Measurements from ENCODE around the gene CLDN12.

CLDN12 gene

DNA sequence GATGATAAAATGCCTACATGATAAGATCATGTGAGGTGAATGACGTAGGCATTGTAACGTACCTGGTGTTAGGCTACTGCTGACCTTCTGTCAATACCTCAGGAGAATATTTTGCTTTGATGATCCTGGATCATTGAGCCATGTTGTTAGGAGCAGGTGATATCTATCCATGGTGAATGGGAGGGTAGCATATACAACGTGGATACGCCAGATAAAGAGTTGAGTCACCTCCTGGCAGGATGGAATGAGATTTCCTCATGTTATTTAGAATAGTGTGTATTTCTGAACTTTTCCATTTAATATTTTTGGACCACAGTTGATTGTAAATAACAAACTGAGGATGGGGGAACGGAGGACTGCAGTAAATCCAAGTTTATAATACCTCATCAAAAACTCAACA lies 11.8 kb upstream of the CLDN12 start:
- TF ChIP-seq CTCF (conservative IDR thresholded peaks at IDR 0.05; ENCODE audit: low read depth) = no peak
- no peak for DNase-seq (ENCODE audit: low spot score)
- no peak overlapping the region for H3K27ac ChIP-seq
- CTCF ChIA-PET = no interaction called here
- POLR2A ChIA-PET (ENCODE audit: low non-redundant PET) = no interaction called here

DNA sequence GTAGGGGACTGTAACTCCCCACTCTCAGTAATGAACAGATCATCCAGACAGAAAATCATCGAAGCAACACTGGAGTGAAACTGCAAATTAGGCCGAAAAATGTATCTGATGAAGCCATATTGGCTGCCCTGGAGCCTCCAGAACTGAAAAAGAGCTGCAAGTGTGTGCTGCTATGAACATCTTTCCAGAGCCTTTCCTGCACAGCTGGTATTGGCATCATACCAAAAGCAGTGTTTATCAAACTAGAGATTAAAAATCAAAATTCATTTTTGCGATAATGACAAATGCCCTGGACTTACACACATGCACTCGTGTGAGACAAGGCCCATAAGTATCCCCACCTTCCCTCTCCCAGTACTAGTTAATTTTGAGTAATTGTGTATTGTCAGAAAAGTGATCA lies 6.8 kb upstream of the CLDN12 start:
- TF ChIP-seq CTCF (conservative IDR thresholded peaks at IDR 0.05; ENCODE audit: low read depth) = no peak
- ChIA-PET POLR2A (ENCODE audit: low non-redundant PET) (no interaction called here), CTCF (no interaction called here)

DNA sequence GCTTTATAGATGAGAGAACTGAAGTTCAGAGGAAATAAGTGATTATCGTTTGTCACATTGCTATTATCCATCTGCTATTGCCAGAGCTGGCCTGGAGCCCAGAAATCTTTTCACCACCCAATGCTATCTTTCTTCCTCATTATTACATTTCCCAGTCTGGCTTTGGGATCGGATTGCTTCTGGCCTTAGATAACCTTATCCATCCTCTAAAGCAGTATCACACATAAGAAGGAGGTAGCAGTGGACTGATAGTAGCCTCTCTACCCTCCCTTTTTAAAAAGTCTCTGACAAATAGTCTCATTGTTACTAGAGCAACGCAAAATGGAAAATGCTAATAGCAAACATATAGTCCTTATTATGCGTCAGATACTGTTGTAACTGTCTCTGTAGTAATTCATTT lies 1.3 kb upstream of the CLDN12 start:
- CTCF ChIA-PET = no interaction called here
- H3K27ac ChIP-seq = no peak overlapping the region
- no peak for TF ChIP-seq CTCF (conservative IDR thresholded peaks at IDR 0.05; ENCODE audit: low read depth)
- DNase-seq (ENCODE audit: low spot score) = no peak
- POLR2A ChIA-PET (ENCODE audit: low non-redundant PET) = no interaction called here

More for the DNA sequence above, 6.8 kb upstream of the CLDN12 start:
- no peak for DNase-seq (ENCODE audit: low spot score)
- H3K27ac ChIP-seq = no peak overlapping the region

- ChIA-PET POLR2A (ENCODE audit: low non-redundant PET) (no interaction called here), CTCF (interaction anchor here (0.7 kb wide), 1 partner anchor 27 kb away, joined by 4 read pairs; no protein-coding TSS in a partner anchor)
- peak overlapping the region; percentile 95 for H3K27ac ChIP-seq
- no peak for TF ChIP-seq CTCF (conservative IDR thresholded peaks at IDR 0.05; ENCODE audit: low read depth)
- no peak for DNase-seq (ENCODE audit: low spot score)
Observed at GRCh38 chr7:90402785-90403173, 482 bp upstream of the CLDN12 start.

DNA sequence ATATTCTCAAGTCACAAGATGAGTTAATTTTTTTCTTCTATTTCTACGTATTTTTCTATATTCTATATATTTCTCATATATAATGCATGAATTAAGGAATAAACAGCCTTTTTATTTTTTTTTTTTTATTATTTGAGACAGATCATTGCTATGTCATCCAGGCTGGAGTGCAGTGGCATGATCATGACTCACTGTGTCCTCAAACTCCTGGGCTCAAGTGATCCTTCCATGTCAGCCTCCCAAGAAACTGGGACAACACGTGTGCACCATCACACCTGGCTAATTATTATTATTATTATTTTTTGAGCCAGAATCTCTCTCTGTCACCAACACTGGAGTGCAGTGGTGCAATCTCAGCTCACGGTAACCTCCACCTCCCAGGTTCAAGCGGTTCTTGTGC lies 1.5 kb downstream of the CLDN12 start:
- no peak for TF ChIP-seq CTCF (conservative IDR thresholded peaks at IDR 0.05; ENCODE audit: low read depth)
- POLR2A ChIA-PET (ENCODE audit: low non-redundant PET) = no interaction called here
- no peak overlapping the region for H3K27ac ChIP-seq
- no peak for DNase-seq (ENCODE audit: low spot score)
- CTCF ChIA-PET = no interaction called here

DNA sequence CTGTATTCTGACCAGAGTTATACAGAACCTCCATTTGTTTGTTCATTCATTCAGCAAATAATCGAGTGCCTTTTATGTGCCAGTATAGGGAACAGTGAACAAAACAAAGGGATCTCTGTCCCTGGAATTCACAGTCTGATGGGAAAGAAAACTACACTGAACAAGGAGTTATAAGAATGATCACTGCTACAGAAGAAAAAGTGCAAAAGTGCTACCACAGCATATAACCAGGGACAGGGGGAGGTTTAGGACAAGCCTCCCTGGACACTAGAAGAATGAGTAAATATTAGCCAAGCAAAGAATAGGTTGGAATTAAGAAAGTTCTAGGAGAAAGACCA lies 4.2 kb downstream of the CLDN12 start:
- CTCF ChIA-PET = no interaction called here
- POLR2A ChIA-PET (ENCODE audit: low non-redundant PET) = no interaction called here
- DNase-seq (ENCODE audit: low spot score) = no peak
- no peak for TF ChIP-seq CTCF (conservative IDR thresholded peaks at IDR 0.05; ENCODE audit: low read depth)
- H3K27ac ChIP-seq = no peak overlapping the region

GRCh38 chr7:90408142-90408541 lies 4.9 kb downstream of the CLDN12 start:
- no peak for TF ChIP-seq CTCF (conservative IDR thresholded peaks at IDR 0.05; ENCODE audit: low read depth)
- ChIA-PET CTCF (interaction anchor here (0.6 kb wide), 1 partner anchor 354 kb away, joined by 3 read pairs; no protein-coding TSS in a partner anchor), POLR2A (ENCODE audit: low non-redundant PET) (no interaction called here)
- no peak for DNase-seq (ENCODE audit: low spot score)
- H3K27ac ChIP-seq = no peak overlapping the region
